CD4-positive, alpha-beta T cell treated with Interleukin-15 for 1 hour (primary cell): ENCODE data around the gene TSHR.
A peak's percentile ranks its signal among the peaks of the same experiment; 100 is the strongest.
"Not testable (repeated sequence)": the region's sequence is repeated elsewhere in the genome, so short reads cannot be mapped to it uniquely, and the experiment has no call there.

Source experiments
- DNase-seq: peaks from one replicate; pipeline ENCODE4 v3.0.0-alpha.2; 2020

Gene TSHR

DNA sequence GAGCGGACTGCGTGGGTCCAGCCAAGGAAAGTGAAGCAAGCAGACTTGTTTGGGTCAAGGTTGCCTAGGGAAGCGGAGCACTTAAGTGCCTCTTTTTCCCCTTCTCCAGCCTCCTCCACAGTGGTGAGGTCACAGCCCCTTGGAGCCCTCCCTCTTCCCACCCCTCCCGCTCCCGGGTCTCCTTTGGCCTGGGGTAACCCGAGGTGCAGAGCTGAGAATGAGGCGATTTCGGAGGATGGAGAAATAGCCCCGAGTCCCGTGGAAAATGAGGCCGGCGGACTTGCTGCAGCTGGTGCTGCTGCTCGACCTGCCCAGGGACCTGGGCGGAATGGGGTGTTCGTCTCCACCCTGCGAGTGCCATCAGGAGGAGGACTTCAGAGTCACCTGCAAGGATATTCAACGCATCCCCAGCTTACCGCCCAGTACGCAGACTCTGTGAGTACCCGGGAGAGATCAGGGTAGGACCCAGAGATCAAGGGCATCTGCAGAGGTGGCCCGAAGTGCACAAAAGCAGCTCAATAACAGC, at the start of gene TSHR:
Gene TSHR (plus strand): TSS at position 206 of the 526 bp plus-strand sequence. CDS start 60 bp downstream, at position 266.
- no peak for DNase-seq

DNA sequence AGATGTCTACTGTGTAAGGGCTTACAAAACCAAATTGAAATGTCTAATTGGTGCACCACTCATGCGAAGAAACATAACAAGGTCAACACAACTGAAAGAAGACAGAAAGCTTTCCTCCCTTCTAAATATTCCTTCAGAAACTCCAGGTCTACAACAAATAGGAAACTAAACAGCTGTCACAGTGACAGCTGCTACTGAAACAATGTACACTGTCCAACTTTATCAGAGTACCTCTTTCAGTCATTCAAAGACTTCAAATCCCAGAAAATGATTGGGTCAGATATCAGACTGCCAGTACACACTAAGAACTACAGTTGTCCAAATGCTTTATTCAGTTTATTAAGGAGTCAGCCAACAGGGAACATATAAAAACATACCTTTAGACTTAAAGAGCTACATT, 49.1 kb upstream of the TSHR start:
- DNase-seq: no peak

DNA sequence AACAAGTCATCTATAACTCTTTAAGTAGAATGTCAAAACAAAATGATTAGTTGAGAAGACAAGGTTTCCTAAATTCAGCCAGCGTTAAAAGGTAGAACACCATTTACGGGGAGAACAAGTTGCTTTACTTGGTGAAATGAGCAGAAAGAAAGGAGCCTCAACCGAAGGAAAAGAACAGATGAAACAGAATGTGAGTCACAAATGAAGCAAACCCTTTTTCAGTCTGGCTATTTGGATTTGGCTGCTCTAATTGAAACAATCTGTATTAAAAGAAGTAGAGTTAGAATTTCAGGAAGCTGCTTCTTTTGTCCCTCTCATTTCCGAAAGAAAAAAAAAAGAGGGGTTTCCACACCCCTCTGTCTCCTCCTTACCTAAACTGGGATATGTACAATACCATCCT, 48.5 kb upstream of the TSHR start:
- DNase-seq: no peak

GRCh38 chr14:80912013-80912412, 43.4 kb upstream of the TSHR start:
- DNase-seq: not testable (repeated sequence)

GRCh38 chr14:80919622-80920021, 35.8 kb upstream of the TSHR start:
- DNase-seq: no peak

DNA sequence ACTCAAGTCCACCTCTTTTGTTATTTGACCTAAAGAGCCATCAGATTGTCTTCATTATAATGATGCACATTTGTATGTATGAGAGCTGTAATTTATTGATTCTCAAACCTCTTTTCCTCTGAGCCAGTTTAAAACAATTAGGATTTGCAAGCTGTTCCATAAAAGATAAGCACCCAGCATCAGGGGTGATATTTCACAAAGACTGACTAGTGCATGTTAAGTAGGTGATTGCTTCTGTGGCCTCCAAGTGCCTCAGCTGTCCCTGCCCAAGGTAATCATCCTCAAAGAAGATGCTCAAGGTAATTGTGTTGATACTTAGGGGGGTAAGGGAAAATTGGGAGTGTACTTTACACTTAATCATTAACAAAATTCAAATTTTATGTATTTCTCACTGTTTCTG, 32.1 kb upstream of the TSHR start:
- no peak for DNase-seq

- DNase-seq: no peak
These were observed 30.9 kb upstream of the TSHR start for GRCh38 chr14:80924365-80925103.

GRCh38 chr14:80926397-80927082, 28.9 kb upstream of the TSHR start:
- no peak for DNase-seq

GRCh38 chr14:80927083-80927989, 28.1 kb upstream of the TSHR start:
- DNase-seq: no peak

- no peak for DNase-seq
These were observed 25.3 kb upstream of the TSHR start for GRCh38 chr14:80930095-80930494.

GRCh38 chr14:80930836-80931389, 24.5 kb upstream of the TSHR start:
- peak; percentile 50 for DNase-seq

DNA sequence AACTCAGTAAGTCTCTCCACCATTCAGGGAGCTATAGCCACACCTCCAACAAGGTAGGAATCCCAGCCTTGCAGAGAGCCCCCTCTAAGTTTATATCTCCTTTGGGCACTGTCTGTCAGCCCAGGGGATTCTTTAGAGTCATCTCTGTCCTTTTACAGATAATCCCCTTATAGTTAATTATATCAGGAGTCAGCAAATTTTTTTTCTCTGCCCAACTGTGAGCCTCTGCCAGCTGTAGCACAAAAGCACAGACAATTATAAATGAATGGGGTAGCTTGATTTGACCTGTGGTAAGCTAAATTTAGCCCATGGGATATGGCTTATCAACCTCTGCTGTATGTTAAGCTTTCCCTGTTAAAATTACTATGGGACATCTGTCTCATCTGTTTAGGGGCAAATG, 22.1 kb upstream of the TSHR start:
- DNase-seq: no peak

DNA sequence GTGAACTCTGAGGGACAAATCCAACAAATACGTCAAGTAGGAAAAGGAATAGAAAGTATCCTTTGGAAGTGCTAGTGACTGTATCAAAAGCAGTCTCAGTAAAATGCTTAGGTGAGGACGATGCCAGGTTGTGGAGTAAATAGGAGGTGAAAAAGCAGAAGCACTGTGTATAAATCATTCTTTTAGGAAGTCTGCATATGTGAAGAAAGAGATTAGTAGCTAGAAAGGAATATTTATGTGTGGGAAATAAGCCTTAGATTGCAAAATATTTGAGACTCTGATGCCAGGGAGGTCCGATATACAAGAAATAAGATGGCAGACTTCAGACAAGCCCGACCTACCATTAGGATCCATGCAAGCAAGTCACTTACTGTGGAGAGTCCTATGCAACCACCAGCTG, 21.7 kb upstream of the TSHR start:
- no peak for DNase-seq

DNA sequence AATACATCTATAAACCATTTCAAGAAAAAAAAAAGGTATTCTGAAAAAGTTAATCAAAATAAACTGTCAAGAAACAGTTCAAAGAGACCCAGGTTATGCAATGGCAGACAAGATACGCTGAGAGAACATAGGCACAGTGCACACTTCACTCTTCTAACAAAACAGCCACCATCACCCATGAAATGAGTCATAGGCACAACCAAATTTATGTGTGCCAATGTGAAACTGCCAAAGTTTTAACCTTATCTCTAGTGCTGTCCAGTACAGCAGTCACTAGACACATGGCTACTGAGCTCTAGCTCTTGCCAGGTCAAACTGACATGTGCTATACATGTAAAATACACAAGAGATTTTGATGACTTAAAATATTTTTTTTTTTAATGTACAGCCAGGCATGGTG, 15.3 kb upstream of the TSHR start:
- no peak for DNase-seq

- peak; percentile 89 for DNase-seq
These were observed 13.9 kb upstream of the TSHR start, which contains the start of gene CEP128 for GRCh38 chr14:80941241-80942185. Gene CEP128, minus strand, starts transcription at chr14:80941738.

DNA sequence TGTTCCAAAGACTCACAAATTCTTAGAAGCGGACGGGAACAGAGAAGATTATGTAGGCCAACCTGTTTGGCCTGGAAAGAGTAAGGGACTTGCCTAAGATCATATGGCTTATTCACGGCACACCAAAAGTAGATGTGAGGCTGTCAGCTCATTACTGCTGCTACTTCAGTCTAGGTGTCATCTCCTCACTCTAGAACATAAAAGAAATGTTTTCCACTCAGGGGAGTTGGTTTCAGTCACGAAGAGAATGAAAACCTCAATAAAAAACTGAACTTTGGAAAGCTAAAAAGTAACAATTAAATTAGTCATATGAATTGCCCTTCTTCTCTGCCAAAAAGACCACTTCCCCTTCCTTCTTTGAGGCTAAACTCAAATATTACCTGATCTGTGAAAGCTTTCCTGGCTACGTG, 13.2 kb upstream of the TSHR start:
- no peak for DNase-seq

- no peak for DNase-seq
These were observed 10.4 kb upstream of the TSHR start for GRCh38 chr14:80944861-80945617.

DNA sequence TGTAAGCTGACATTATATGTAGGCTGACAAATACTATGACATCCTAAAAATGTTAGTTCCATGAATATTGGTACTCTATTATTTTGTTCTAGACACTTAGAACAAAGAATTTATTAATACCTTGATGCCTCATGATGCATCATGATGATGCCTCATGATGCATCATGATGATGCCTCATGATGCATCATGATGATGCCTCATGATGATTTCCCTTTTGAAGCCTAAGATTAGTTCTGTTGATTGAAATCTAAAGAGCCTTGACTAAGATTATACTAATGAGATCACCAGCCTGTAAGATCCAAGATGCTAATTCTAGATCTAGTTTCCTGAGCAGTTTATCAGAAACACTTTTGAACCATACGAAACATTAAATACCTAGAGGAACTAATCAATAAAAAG, 9.2 kb upstream of the TSHR start:
- DNase-seq: no peak

- DNase-seq: no peak
These were observed 8.6 kb upstream of the TSHR start for GRCh38 chr14:80946797-80947196.

DNA sequence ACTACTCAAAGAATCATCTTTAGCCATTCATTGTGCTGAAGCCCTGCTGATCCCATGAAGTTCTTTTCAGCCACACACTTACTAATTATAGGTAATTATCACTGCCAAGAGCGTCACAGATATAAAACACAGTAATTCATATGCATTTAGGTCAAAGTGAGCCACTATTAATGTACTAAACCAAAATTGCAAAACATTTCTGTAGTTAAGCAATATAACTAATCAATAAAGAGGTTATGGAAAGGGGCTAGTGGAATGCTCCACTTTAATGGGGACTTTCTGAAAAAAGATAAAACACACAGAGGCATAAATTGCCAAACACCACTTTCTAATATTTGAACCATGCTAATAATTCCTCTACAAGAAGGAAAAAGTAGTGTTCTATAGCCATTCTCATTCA, 7.1 kb upstream of the TSHR start:
- no peak for DNase-seq

GRCh38 chr14:80951491-80951890, 3.9 kb upstream of the TSHR start:
- DNase-seq: no peak
